Endothelial cell (in vitro differentiated cells): Measurements from ENCODE around the gene ATF5. TPM values are rescaled to one million over a fixed set of nuclear protein-coding genes. Genes with fewer than 3 reads are reported as not detected.

Experiments used
- DNase-seq: peaks from one replicate; pipeline ENCODE4 v3.0.0; 2021; ENCODE audit warnings: low spot score
- H3K27ac Mint-ChIP-seq: one replicate; pipeline ENCODE4 v1.8.0; 2021; ENCODE audit warnings: mixed read lengths, inconsistent platforms; ENCODE audit not compliant: unreplicated experiment
- H3K27me3 Mint-ChIP-seq: one replicate; pipeline ENCODE4 v1.8.0; 2021; ENCODE audit warnings: mild to moderate bottlenecking, moderate library complexity, mixed read lengths, inconsistent platforms; ENCODE audit not compliant: unreplicated experiment
- H3K36me3 Mint-ChIP-seq: one replicate; pipeline ENCODE4 v1.8.0; 2021; ENCODE audit warnings: mild to moderate bottlenecking, low read depth, mixed read lengths, inconsistent platforms; ENCODE audit not compliant: unreplicated experiment
- H3K4me1 Mint-ChIP-seq: one replicate; pipeline ENCODE4 v1.8.0; 2021; ENCODE audit warnings: mild to moderate bottlenecking, mixed read lengths, inconsistent platforms; ENCODE audit not compliant: unreplicated experiment
- H3K4me3 Mint-ChIP-seq: one replicate; pipeline ENCODE4 v1.8.0; 2021; ENCODE audit warnings: mild to moderate bottlenecking, mixed read lengths, inconsistent platforms; ENCODE audit not compliant: unreplicated experiment
- H3K9me3 Mint-ChIP-seq: one replicate; pipeline ENCODE4 v1.8.0; 2021; ENCODE audit warnings: mixed read lengths, inconsistent platforms; ENCODE audit not compliant: unreplicated experiment
- CTCF ChIP-seq: fragments of 200-600 bp; sonication (generic); IDR thresholded peaks from one replicate; pipeline ENCODE4 v1.5.0; 2021; ENCODE audit warnings: antibody characterized with exemption; ENCODE audit not compliant: unreplicated experiment
- total RNA-seq: library from RNA; stranded (reverse); fragmentation: NEBNext Ultra II Directional; extraction: Animal tissue kit (Norgen Biotek cat#: 25700); gene quantifications from one replicate; pipeline ENCODE4 v1.2.1, GENCODE V29; 2021; ENCODE audit not compliant: unreplicated experiment

ATF5 gene
- total RNA-seq, 1 donor from 2014 or later: 15.8 TPM

- H3K27ac Mint-ChIP-seq: peak overlapping the region; percentile 93
- H3K36me3 Mint-ChIP-seq: peaks cover 35% of the 10 kb centered on the region
- peaks cover 24% of the 10 kb centered on the region for H3K27me3 Mint-ChIP-seq
- H3K9me3 Mint-ChIP-seq: no peaks in the 10 kb centered on the region
- peak overlapping the region; percentile 99 for H3K4me3 Mint-ChIP-seq
- DNase-seq: no peak
- no peak for TF ChIP-seq CTCF
- H3K4me1 Mint-ChIP-seq: peaks cover 13% of the 10 kb centered on the region
Measured at GRCh38 chr19:49927526-49928264, 1.3 kb upstream of the ATF5 start.

DNA sequence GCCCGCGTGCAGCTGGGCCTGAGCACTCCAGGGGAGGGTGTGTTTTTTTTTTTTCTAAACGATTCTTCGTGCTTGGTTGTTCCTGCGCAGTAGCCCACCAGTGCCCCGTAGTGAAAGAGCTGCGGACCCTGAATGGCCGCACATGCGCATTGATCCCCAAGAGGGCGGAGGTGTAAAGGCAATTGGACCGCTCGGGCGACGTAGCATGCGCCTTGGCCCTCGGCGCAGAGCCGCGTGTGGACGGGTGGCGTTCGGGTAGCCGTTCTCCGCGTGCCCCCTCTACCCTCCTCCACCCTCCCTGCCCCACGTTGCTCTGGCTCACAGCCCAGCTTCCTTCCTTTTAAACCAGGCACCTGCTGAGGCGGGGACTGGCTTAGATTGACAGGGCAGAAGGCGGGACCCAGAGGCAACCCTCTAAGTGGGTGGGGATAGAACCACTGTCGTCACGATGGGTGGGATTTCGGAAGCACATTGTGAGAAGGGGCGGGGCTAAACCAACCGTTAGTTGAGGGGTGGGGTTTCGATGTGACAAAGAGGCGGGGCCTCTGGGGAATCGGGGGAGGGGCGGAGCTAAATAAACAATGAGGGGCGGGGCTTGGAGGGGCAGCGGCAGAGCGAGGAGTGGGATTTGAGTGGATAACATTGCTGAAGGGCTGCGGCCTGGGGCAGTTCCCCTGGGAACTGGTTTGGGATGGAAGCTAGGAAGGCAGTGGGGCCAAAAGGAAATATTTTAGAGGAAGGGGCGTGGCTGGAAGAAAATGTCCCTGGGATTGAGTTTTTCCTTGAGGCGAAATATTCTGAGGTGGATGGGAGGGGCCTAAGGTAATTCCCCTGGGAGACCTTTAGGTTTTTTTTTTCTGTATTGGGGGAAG, 842 bp downstream of the ATF5 start:
- peak; percentile 91 for DNase-seq
- Mint-ChIP-seq H3K36me3 (peaks cover 34% of the 10 kb centered on the region), H3K9me3 (no peaks in the 10 kb centered on the region), H3K4me1 (peaks cover 13% of the 10 kb centered on the region), H3K27ac (peak overlapping the region; percentile 93), H3K4me3 (peak overlapping the region; percentile 99), H3K27me3 (peaks cover 29% of the 10 kb centered on the region)
- no peak for TF ChIP-seq CTCF

DNA sequence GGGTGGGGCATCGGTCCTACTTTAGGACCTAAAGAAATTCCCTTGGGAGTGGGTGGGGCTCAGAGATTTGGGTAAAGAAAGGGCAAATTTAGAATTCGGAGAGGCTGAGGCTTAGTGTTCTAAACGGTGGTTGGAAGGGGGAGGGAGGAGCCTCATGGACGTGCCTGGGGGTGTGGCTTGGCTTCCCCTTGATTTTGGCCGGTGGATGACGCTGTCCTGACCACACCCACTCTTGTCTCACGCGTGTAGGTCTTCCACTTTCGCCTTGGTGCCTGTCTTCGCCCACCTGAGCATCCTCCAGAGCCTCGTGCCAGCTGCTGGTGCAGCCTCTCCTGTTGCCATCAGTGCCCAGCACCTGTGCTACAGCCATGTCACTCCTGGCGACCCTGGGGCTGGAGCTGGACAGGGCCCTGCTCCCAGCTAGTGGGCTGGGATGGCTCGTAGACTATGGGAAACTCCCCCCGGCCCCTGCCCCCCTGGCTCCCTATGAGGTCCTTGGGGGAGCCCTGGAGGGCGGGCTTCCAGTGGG, 1.5 kb downstream of the ATF5 start:
- Mint-ChIP-seq H3K27ac (peak overlapping the region; percentile 93), H3K4me3 (peak overlapping the region; percentile 99), H3K27me3 (peaks cover 27% of the 10 kb centered on the region), H3K36me3 (peaks cover 30% of the 10 kb centered on the region), H3K4me1 (peaks cover 13% of the 10 kb centered on the region), H3K9me3 (no peaks in the 10 kb centered on the region)
- TF ChIP-seq CTCF: no peak
- peak; percentile 9 for DNase-seq

DNA sequence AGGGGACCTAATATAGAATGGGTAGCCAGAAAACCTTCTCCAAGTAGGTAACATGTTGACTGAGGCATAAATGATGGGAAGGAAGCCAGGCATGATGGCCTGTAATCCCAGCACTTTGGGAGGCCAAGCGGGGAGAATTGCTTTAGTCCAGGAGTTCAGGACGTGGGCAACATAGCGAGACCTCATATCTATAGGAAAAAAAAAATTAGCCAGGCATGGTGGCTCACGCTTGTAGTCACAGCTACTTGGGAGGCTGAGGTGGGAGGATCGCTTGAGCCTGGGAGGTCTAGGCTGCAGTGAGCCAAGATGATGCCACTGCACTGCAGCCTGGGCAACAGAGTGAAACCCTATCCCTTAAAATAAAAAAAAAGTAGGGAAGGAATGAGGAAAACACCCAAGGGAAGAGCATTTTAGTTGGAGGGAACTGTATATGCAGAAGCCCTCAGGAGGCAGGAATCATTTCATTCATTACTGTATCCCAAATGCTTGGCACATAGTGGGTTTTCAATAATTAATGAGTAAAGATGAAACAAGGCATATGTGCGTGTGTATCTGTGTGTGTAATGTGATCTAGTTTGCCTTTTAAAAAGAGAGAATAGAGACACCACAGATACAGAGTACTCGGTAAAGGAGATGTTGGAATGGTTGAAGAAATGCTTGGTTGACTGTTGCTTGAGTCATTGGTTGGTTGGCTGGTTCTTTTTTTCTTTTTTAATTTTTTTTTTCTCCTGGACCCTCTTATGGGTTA, 2.5 kb downstream of the ATF5 start:
- Mint-ChIP-seq H3K4me1 (peaks cover 13% of the 10 kb centered on the region), H3K27ac (no peak overlapping the region), H3K9me3 (no peaks in the 10 kb centered on the region), H3K27me3 (peaks cover 26% of the 10 kb centered on the region), H3K4me3 (no peak overlapping the region), H3K36me3 (peaks cover 28% of the 10 kb centered on the region)
- DNase-seq: no peak
- TF ChIP-seq CTCF: no peak
